Karpas-422 (cell line): ENCODE measurements around the gene DDOST. TPM values are rescaled to one million over a fixed set of nuclear protein-coding genes. Genes with fewer than 3 reads are reported as not detected.
"Not testable (repeated sequence)": the region's sequence is repeated elsewhere in the genome, so short reads cannot be mapped to it uniquely, and the experiment has no call there.

ENCODE experiments used
- DNase-seq: peaks from one replicate; pipeline ENCODE4 v3.0.0-alpha.2; 2015
- H2AFZ ChIP-seq: fragments of 200-600 bp; sonication (generic); 2 replicates; pipeline ENCODE4 v1.6.1; 2014; ENCODE audit warnings: antibody characterized with exemption, low read length, mixed read lengths
- H3K27ac ChIP-seq: fragments of 200-600 bp; sonication (generic); 2 replicates; pipeline ENCODE4 v1.5.1; 2014; ENCODE audit warnings: mild to moderate bottlenecking, low read length, moderate library complexity
- H3K27me3 ChIP-seq: fragments of 200-600 bp; sonication (generic); 2 replicates; pipeline ENCODE4 v1.6.1; 2014; ENCODE audit warnings: low read length, mixed read lengths
- H3K36me3 ChIP-seq: fragments of 200-600 bp; sonication (generic); 2 replicates; pipeline ENCODE4 v1.6.1; 2014; ENCODE audit warnings: low read length, mixed read lengths; ENCODE audit not compliant: insufficient read depth
- H3K4me1 ChIP-seq: fragments of 200-600 bp; sonication (generic); 2 replicates; pipeline ENCODE4 v1.6.1; 2014; ENCODE audit warnings: mild to moderate bottlenecking, low read length, mixed read lengths
- H3K4me2 ChIP-seq: fragments of 200-600 bp; sonication (generic); 2 replicates; pipeline ENCODE4 v1.6.1; 2014; ENCODE audit warnings: low read length, low read depth, mild to moderate bottlenecking; ENCODE audit not compliant: poor library complexity, severe bottlenecking
- H3K4me3 ChIP-seq: fragments of 200-600 bp; sonication (generic); 2 replicates; pipeline ENCODE4 v1.5.1; 2014; ENCODE audit warnings: mild to moderate bottlenecking, antibody characterized with exemption, low read length, mixed read lengths
- H3K79me2 ChIP-seq: fragments of 200-600 bp; sonication (generic); 2 replicates; pipeline ENCODE4 v1.6.1; 2014; ENCODE audit warnings: mild to moderate bottlenecking, low read length, mixed read lengths
- H3K9ac ChIP-seq: fragments of 200-600 bp; sonication (generic); 2 replicates; pipeline ENCODE4 v1.6.0; 2014; ENCODE audit warnings: low read length
- H3K9me2 ChIP-seq: fragments of 200-600 bp; sonication (generic), shearing (Covaris generic); replicated peaks from 2 replicates; pipeline ENCODE4 v1.6.0; 2014; ENCODE audit warnings: mild to moderate bottlenecking, low read length, moderate library complexity; ENCODE audit not compliant: insufficient read depth
- H3K9me3 ChIP-seq: fragments of 300-700, 200-600 bp; sonication (generic); 2 replicates; pipeline ENCODE4 v1.6.1; 2014; ENCODE audit warnings: low read length, mixed read lengths
- H4K20me1 ChIP-seq: fragments of 200-600 bp; sonication (generic); 2 replicates; pipeline ENCODE4 v1.6.1; 2014; ENCODE audit warnings: mild to moderate bottlenecking, antibody characterized with exemption, low read length, low read depth; ENCODE audit not compliant: insufficient read depth
- total RNA-seq: library from RNA; depleted of rRNA; stranded (reverse); fragments of >200 nt; shearing (Covaris generic); gene quantifications from 2 replicates; pipeline ENCODE4 v1.2.3, GENCODE V29; 2014; ENCODE audit warnings: low replicate concordance

DDOST gene
- total RNA-seq, 1 experiment from 2014 or later, result 161 TPM

- not testable (repeated sequence) for H3K9ac ChIP-seq, DNase-seq, H3K27ac ChIP-seq, H3K27me3 ChIP-seq, H3K4me3 ChIP-seq, H3K36me3 ChIP-seq, H3K9me3 ChIP-seq, H3K4me2 ChIP-seq, H3K79me2 ChIP-seq, H4K20me1 ChIP-seq, H2AFZ ChIP-seq, H3K4me1 ChIP-seq, H3K9me2 ChIP-seq
Measured at GRCh38 chr1:20673626-20674025, 12.5 kb upstream of the DDOST start.

- DNase-seq, result no peak
Measured at GRCh38 chr1:20672265-20672632, 11.1 kb upstream of the DDOST start.

GRCh38 chr1:20670936-20671335 lies 9.8 kb upstream of the DDOST start:
- H2AFZ ChIP-seq, result no peak overlapping the region
- no peak overlapping the region for H3K27ac ChIP-seq
- no peaks in the 10 kb centered on the region for H3K79me2 ChIP-seq
- H3K4me2 ChIP-seq, result no peak overlapping the region
- peaks cover 7% of the 10 kb centered on the region; the same call in 1 of the 2 replicates for H3K4me1 ChIP-seq
- no peak overlapping the region for H3K9ac ChIP-seq
- H3K9me3 ChIP-seq, result no peaks in the 10 kb centered on the region
- DNase-seq, result peak; percentile 33
- H3K27me3 ChIP-seq, result no peaks in the 10 kb centered on the region
- H4K20me1 ChIP-seq, result no peaks in the 10 kb centered on the region
- no peak overlapping the region for H3K4me3 ChIP-seq
- H3K9me2 ChIP-seq, result no peaks in the 10 kb centered on the region
- no peaks in the 10 kb centered on the region for H3K36me3 ChIP-seq

More at GRCh38 chr1:20672265-20672632, 11.1 kb upstream of the DDOST start:
- Histone ChIP-seq H3K9ac (no peak overlapping the region), H3K4me3 (no peak overlapping the region), H2AFZ (no peak overlapping the region), H4K20me1 (no peaks in the 10 kb centered on the region), H3K4me2 (no peak overlapping the region), H3K27me3 (no peaks in the 10 kb centered on the region), H3K27ac (no peak overlapping the region), H3K79me2 (no peaks in the 10 kb centered on the region), H3K9me2 (no peaks in the 10 kb centered on the region), H3K4me1 (peaks cover 2% of the 10 kb centered on the region; the same call in 1 of the 2 replicates), H3K9me3 (no peaks in the 10 kb centered on the region), H3K36me3 (no peaks in the 10 kb centered on the region)

DNA sequence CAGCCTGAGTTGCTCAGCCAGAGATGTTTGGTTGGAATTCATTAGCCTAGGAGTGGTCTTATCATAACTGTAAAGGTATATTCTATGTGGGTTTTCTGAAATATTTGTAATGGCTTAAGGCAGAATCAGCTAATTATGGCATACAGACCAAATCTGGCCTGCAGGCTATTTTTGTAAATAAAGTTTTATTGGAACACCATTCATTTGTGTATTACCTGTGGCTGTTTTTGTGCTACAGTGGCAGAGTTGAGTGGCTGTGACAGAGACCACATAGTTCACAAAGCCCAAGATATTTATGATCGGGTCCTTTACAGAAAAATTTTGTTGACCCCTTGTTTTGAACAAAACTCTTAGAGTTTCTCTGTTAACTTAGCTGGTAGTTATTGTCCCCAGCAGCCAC lies 7.4 kb upstream of the DDOST start:
- Histone ChIP-seq H3K79me2 (no peaks in the 10 kb centered on the region), H3K4me1 (peaks cover 7% of the 10 kb centered on the region; the same call in 1 of the 2 replicates), H3K27me3 (no peaks in the 10 kb centered on the region), H2AFZ (no peak overlapping the region), H3K4me3 (no peak overlapping the region), H3K9ac (no peak overlapping the region), H3K4me2 (no peak overlapping the region), H3K9me2 (no peaks in the 10 kb centered on the region), H4K20me1 (no peaks in the 10 kb centered on the region), H3K9me3 (no peaks in the 10 kb centered on the region), H3K36me3 (no peaks in the 10 kb centered on the region), H3K27ac (no peak overlapping the region)
- DNase-seq, result peak; percentile 38

DNA sequence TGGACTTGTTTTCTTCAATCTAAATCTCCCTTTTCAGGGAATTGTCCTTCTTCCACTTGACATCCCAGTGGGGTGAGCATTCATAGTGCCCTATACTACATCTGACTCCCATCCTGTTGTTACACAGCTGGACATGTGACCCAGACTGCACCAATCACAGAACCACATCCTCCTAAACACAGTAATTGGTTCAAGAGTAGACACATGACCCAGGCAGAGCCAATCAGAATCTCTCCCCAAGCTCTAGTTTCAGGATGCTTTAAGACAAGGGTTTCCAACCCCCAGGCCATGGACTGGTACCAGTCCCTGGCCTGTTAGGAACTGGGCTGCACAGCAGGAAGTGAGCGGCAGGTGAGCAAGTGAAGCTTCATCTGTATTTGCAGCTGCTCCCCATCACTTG lies 5.6 kb upstream of the DDOST start:
- peak; percentile 87 for DNase-seq

DNA sequence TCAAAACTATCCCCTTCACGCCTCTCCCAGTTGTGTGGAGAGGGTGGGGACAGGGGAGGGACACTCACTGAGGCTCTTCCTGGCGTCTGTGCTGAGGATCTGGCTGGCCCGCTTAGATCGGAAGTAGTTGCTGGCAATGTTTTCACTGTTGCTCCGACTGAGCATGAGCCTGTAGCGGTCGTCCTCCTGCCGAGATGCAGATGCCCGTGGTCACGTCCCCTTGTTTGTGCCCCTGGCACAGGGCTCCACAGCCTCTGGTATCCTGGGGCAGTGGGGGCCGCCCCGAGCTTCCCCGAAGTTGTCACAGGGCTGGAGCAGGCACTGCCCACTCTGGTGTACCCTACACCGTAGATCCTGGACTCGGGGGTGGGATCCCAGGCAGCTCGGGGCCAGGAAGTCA lies 5.0 kb upstream of the DDOST start:
- H3K4me2 ChIP-seq, result no peak overlapping the region

More for the DNA sequence above, 5.6 kb upstream of the DDOST start:
- Histone ChIP-seq H3K36me3 (no peaks in the 10 kb centered on the region), H3K27ac (no peak overlapping the region), H3K4me3 (peak overlapping the region; percentile 39; the same call in 1 of the 2 replicates), H3K9me2 (no peaks in the 10 kb centered on the region), H3K27me3 (no peaks in the 10 kb centered on the region), H3K4me2 (peak overlapping the region; percentile 52), H4K20me1 (no peaks in the 10 kb centered on the region), H3K79me2 (peaks cover 7% of the 10 kb centered on the region; the same call in 1 of the 2 replicates), H3K9ac (no peak overlapping the region), H2AFZ (peak overlapping the region; percentile 53; the same call in 1 of the 2 replicates), H3K4me1 (peaks cover 14% of the 10 kb centered on the region), H3K9me3 (no peaks in the 10 kb centered on the region)

DNA sequence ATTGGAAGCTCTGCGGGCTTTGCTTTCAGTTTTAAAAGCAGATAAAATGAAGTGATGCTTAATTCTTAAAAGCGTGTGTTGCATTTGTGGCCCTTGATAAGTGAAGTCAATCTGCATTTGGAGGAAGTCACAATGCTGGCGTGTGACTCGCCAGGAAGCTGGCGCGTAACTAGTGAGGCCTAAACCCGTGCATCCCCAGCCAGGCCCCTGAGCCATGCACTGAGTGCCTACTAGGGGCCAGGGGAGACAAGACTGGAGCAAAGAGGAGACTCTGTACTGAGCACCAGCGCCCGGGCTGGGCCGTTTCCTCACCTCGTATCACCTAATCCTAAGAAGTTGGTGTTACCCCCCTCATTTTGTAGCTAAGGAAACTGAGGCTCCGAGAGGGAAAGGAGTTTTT lies 4.6 kb upstream of the DDOST start:
- H3K27me3 ChIP-seq, result no peaks in the 10 kb centered on the region
- H3K4me2 ChIP-seq, result no peak overlapping the region
- H3K36me3 ChIP-seq, result no peaks in the 10 kb centered on the region
- no peak overlapping the region for H3K27ac ChIP-seq
- H3K9me2 ChIP-seq, result no peaks in the 10 kb centered on the region
- peaks cover under 1% of the 10 kb centered on the region; the same call in 1 of the 2 replicates for H4K20me1 ChIP-seq
- no peak for DNase-seq
- H3K4me3 ChIP-seq, result no peak overlapping the region
- no peak overlapping the region for H2AFZ ChIP-seq
- H3K9ac ChIP-seq, result no peak overlapping the region
- peaks cover 14% of the 10 kb centered on the region for H3K4me1 ChIP-seq
- H3K9me3 ChIP-seq, result no peaks in the 10 kb centered on the region
- H3K79me2 ChIP-seq, result peaks cover 11% of the 10 kb centered on the region

More for the DNA sequence above, 5.0 kb upstream of the DDOST start:
- Histone ChIP-seq H2AFZ (no peak overlapping the region), H3K36me3 (no peaks in the 10 kb centered on the region), H3K4me1 (peaks cover 14% of the 10 kb centered on the region), H3K27ac (no peak overlapping the region), H3K9me3 (no peaks in the 10 kb centered on the region), H3K27me3 (no peaks in the 10 kb centered on the region), H3K9ac (no peak overlapping the region), H4K20me1 (no peaks in the 10 kb centered on the region), H3K79me2 (peaks cover 7% of the 10 kb centered on the region; the same call in 1 of the 2 replicates), H3K9me2 (no peaks in the 10 kb centered on the region), H3K4me3 (no peak overlapping the region)
- DNase-seq, result no peak

GRCh38 chr1:20663969-20664715 lies 3.0 kb upstream of the DDOST start:
- Histone ChIP-seq H4K20me1 (peaks cover 12% of the 10 kb centered on the region), H3K4me3 (no peak overlapping the region), H3K4me1 (peaks cover 28% of the 10 kb centered on the region), H3K9me2 (no peaks in the 10 kb centered on the region), H3K9ac (no peak overlapping the region), H3K27me3 (no peaks in the 10 kb centered on the region), H3K27ac (no peak overlapping the region), H3K79me2 (peaks cover 27% of the 10 kb centered on the region), H3K36me3 (peaks cover 5% of the 10 kb centered on the region; the same call in 1 of the 2 replicates), H3K4me2 (no peak overlapping the region), H2AFZ (no peak overlapping the region), H3K9me3 (no peaks in the 10 kb centered on the region)
- peak; percentile 34 for DNase-seq
